Measurements from ENCODE around the gene RAC3. TPM values are rescaled to one million over a fixed set of nuclear protein-coding genes. Genes with fewer than 3 reads are reported as not detected.
A peak's percentile ranks its signal among the peaks of the same experiment; 100 is the strongest.

The RAC3 gene
- total RNA-seq, 4 donors from 2014 or later, result 2.4 to 14.7 (median 5.4) TPM

DNA sequence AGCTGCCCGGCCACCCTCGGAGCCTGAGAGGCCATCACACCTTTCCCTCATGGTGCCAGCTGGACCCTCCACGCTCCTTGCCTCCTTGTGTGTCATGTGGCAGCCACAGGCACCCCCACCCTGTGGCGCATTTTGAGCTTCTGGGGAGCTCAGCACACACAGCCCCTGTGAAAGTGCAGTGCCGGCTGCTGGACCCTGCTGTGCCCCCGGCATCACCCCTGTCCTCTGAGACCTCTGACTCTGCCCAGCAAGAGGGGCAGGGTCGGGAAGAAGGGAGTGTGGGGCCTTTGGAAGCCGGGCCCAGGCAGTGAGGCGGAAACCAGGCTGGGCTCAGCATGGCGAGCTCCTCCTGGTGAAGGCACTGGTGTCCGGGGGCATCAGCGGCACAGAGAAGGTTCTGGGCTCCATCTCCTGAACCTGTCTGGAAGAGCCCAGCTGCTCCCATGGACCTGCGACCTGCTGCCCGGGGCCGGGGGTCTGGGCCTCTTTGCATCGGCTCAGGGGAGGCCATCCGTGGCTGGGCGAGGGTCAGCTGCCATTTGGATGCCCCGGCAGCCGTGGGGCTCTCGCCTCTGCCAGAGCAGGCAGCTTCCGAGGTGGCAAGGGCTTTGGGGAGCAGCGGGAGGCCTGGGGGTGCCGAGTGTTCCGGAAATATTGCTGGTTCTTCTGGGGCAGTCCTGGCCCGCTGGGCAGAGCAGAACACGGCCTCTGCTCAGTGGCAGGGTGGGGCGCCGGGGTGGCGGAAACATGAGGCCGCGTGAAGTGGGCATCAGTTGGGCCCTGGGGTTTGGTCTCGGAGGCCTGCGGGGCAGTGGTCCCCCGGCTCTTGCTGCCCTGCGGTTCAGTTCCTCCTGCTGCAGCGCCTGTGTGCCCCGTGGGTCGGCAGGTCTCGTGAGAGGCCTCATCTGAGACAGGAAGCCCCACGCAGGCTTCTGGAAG, 26.7 kb upstream of the RAC3 start:
- Histone ChIP-seq H3K27ac (peak overlapping the region in 2 of 4 donors; percentile 57 to 60), H3K4me3 (no peak overlapping the region), H3K9me3 (no peaks in the 10 kb centered on the region), H3K36me3 (peaks cover 0 to 6% (median 0%) of the 10 kb centered on the region in 3 donors), H3K4me1 (peaks cover 0 to 61% (median 21%) of the 10 kb centered on the region in 4 donors), H3K27me3 (no peaks in the 10 kb centered on the region)
- no peak for TF ChIP-seq POLR2A (IDR thresholded peaks at IDR 0.05)
- TF ChIP-seq, protein P1, sequence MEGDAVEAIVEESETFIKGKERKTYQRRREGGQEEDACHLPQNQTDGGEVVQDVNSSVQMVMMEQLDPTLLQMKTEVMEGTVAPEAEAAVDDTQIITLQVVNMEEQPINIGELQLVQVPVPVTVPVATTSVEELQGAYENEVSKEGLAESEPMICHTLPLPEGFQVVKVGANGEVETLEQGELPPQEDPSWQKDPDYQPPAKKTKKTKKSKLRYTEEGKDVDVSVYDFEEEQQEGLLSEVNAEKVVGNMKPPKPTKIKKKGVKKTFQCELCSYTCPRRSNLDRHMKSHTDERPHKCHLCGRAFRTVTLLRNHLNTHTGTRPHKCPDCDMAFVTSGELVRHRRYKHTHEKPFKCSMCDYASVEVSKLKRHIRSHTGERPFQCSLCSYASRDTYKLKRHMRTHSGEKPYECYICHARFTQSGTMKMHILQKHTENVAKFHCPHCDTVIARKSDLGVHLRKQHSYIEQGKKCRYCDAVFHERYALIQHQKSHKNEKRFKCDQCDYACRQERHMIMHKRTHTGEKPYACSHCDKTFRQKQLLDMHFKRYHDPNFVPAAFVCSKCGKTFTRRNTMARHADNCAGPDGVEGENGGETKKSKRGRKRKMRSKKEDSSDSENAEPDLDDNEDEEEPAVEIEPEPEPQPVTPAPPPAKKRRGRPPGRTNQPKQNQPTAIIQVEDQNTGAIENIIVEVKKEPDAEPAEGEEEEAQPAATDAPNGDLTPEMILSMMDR (IDR thresholded peaks at IDR 0.05), result no peak
- 88 to 90% methylated on average over 27 to 30 of the region's 41 CpGs for WGBS, 2 donors
- no peak for DNase-seq (ENCODE audit: low spot score in 2 of 2)

DNA sequence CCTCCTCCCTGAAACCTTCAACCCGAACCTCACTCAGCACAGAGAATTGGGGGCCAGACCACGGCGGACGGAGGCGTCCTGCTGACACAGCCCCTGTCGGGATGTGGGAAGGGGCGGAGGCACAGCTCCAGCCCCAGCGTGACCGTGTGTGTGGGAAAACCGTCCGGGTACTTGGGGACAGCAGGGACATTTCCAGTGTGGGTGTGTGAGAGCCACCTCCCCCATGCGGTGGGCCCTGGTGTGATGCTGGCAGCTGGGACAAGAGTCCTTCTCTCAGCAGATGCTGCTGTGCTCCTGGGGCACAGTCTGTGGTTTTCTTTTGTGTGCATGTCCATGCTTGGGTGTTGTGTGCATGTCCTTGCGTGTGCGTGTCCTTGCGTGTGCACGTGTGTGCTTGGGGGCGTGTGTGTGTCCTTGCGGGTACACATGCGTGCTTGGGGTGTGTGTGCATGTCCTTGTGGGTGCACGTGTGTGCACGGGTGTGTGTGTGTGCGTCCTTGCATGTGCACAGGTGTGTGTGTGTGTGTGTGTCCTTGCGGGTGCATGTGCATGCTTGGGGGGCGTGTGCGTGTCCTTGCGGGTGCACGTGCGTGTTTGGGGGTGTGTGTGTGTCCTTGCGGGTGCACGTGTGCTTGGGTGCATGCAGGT, 25.7 kb upstream of the RAC3 start:
- Histone ChIP-seq H3K27ac (no peak overlapping the region), H3K9me3 (no peaks in the 10 kb centered on the region), H3K4me1 (peaks cover 0 to 61% (median 21%) of the 10 kb centered on the region in 4 donors)

DNA sequence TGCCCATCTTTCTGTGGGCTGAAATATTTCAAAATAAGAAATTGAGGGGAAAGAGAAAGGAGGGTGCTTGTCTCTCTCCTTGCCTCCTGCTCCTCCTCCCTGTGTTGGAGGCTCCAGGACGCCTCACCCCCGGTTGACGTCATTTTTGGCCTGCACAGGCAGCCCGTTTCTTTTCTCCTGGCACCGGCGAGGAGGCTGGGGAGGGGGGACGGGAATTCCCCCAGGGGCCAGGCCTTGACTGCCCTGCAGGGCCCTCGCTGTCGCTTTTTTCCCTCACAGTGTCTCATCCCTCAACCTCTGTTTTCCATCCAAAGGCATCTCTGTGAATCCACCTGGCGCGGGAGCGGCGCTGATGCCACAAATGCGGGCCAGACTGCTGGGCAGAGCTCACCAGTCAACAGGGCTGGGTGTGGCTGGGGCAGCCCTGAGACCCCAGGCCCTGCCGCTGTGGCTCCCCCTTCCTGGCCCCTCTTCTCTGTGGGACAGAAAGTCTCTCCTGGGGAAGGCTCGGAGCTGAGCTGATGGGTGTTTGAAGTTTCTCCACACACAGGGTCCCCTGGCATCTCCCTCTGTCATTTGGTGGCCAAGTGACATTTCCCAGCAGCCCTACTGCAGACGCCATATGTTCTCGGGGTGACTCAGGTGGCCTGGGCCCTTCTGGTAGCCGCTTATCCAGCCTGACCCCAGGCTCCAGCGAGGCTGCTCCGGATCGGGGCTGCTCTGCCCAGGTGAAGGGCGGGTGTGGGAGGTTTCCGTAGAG, 24.8 kb upstream of the RAC3 start:
- no peak for DNase-seq (ENCODE audit: low spot score in 2 of 2)
- Histone ChIP-seq H3K27ac (no peak overlapping the region), H3K9me3 (no peaks in the 10 kb centered on the region), H3K4me1 (peaks cover 0 to 61% (median 21%) of the 10 kb centered on the region in 4 donors), H3K27me3 (no peaks in the 10 kb centered on the region), H3K36me3 (peaks cover 0 to 13% (median 0%) of the 10 kb centered on the region in 3 donors), H3K4me3 (no peak overlapping the region)
- WGBS, 2 donors, result 59 to 63% methylated on average over 20 to 23 of the region's 24 CpGs
- TF ChIP-seq, protein P1 (IDR thresholded peaks at IDR 0.05), result no peak
- TF ChIP-seq POLR2A (IDR thresholded peaks at IDR 0.05) (no peak), EP300 (IDR thresholded peaks at IDR 0.05) (no peak)

More for the DNA sequence above, 25.7 kb upstream of the RAC3 start:
- Histone ChIP-seq H3K36me3 (peaks cover 0 to 8% (median 0%) of the 10 kb centered on the region in 3 donors), H3K27me3 (no peaks in the 10 kb centered on the region), H3K4me3 (no peak overlapping the region)
- TF ChIP-seq EP300 (IDR thresholded peaks at IDR 0.05) (no peak), POLR2A (IDR thresholded peaks at IDR 0.05) (no peak)
- TF ChIP-seq, protein P1 (IDR thresholded peaks at IDR 0.05), result no peak
- 80 to 83% methylated on average over 12 to 30 of the region's 30 CpGs for WGBS, 2 donors
- no peak for DNase-seq (ENCODE audit: low spot score in 2 of 2)

DNA sequence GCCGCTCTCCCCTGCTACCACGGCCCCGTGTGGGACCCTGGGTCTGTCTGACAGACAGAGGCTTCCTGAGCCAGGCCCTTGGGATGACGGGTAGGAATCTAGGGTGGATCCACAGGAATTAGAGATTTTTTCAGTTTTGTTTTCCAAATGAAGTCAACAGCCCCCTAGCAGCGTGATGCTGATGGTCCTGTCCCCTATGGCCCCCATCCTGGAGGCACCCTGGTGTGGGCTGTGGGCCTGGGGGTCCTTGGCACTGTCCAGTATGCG, 24.3 kb upstream of the RAC3 start:
- DNase-seq (ENCODE audit: low spot score in 2 of 2), result no peak
- H3K4me1 ChIP-seq, result peaks cover 0 to 61% (median 21%) of the 10 kb centered on the region in 4 donors
- no peak overlapping the region for H3K4me3 ChIP-seq
- TF ChIP-seq EP300 (IDR thresholded peaks at IDR 0.05) (no peak), POLR2A (IDR thresholded peaks at IDR 0.05) (no peak)
- TF ChIP-seq, protein P1 (IDR thresholded peaks at IDR 0.05), result no peak
- no peaks in the 10 kb centered on the region for H3K9me3 ChIP-seq
- no peak overlapping the region for H3K27ac ChIP-seq
- 88 to 92% methylated on average over 5 to 6 of the region's 6 CpGs for WGBS, 2 donors
- peaks cover 0 to 18% (median 0%) of the 10 kb centered on the region in 3 donors for H3K36me3 ChIP-seq
- no peaks in the 10 kb centered on the region for H3K27me3 ChIP-seq

Data from tibial nerve (tissue), 4 donors.